GM23338 (cell line): ENCODE results near the gene TSPAN1. TPM values are rescaled to one million over a fixed set of nuclear protein-coding genes. Genes with fewer than 3 reads are reported as not detected.

ENCODE experiments used
- ATAC-seq: fragments of 200-7000 bp; cut with Tn5 transposase; 3 replicates; pipeline ENCODE4 v1.9.1; 2020
- DNase-seq: peaks from one replicate; pipeline ENCODE4 v3.0.0-alpha.2; 2015; ENCODE audit warnings: low spot score
- H2AFZ ChIP-seq: fragments of 200-600 bp; sonication (generic); 2 replicates; pipeline ENCODE4 v1.8.0; 2016; ENCODE audit warnings: antibody characterized with exemption, mild to moderate bottlenecking, moderate library complexity
- H3F3A ChIP-seq: fragments of 200-600 bp; sonication (generic); replicated peaks from 2 replicates; pipeline ENCODE4 v1.8.0; 2017; ENCODE audit warnings: antibody characterized with exemption, mixed run types, low read depth
- H3K27ac ChIP-seq: fragments of 200-600 bp; sonication (generic); 2 replicates; pipeline ENCODE4 v1.6.1; 2016; ENCODE audit warnings: low read depth
- H3K27me3 ChIP-seq: fragments of 200-600 bp; sonication (generic); 2 replicates; pipeline ENCODE4 v1.8.0; 2016; ENCODE audit warnings: mild to moderate bottlenecking, mixed run types, moderate library complexity; ENCODE audit not compliant: insufficient read depth
- H3K36me3 ChIP-seq: fragments of 200-600 bp; sonication (generic); 2 replicates; pipeline ENCODE4 v1.8.0; 2016; ENCODE audit warnings: mild to moderate bottlenecking; ENCODE audit not compliant: insufficient read depth
- H3K4me1 ChIP-seq: fragments of 200-600 bp; sonication (generic); 2 replicates; pipeline ENCODE4 v1.8.0; 2016; ENCODE audit warnings: mild to moderate bottlenecking, moderate library complexity; ENCODE audit not compliant: insufficient read depth
- H3K4me2 ChIP-seq: fragments of 200-600 bp; sonication (generic); 2 replicates; pipeline ENCODE4 v1.7.1; 2017; ENCODE audit warnings: mixed run types
- H3K4me3 ChIP-seq: fragments of 200-600 bp; sonication (generic); 2 replicates; pipeline ENCODE4 v1.6.1; 2016; ENCODE audit warnings: mixed run types
- H3K79me2 ChIP-seq: fragments of 200-600 bp; sonication (generic); replicated peaks from 2 replicates; pipeline ENCODE4 v1.8.0; 2017; ENCODE audit warnings: mild to moderate bottlenecking; ENCODE audit not compliant: insufficient read depth
- H3K9me2 ChIP-seq: fragments of 200-600 bp; sonication (generic); 2 replicates; pipeline ENCODE4 v1.8.0; 2017; ENCODE audit not compliant: insufficient read depth
- H4K20me1 ChIP-seq: fragments of 200-600 bp; sonication (generic); replicated peaks from 2 replicates; pipeline ENCODE4 v1.8.0; 2017; ENCODE audit warnings: mild to moderate bottlenecking; ENCODE audit not compliant: insufficient read depth
- H3K27ac Mint-ChIP-seq: 2 replicates; pipeline ENCODE4 v1.8.0; 2020; ENCODE audit warnings: inconsistent platforms, mild to moderate bottlenecking, moderate library complexity, mixed read lengths
- H3K27me3 Mint-ChIP-seq: 3 replicates; pipeline ENCODE4 v1.8.0; 2022; ENCODE audit warnings: low read depth, mild to moderate bottlenecking, moderate library complexity, mixed read lengths, inconsistent platforms; ENCODE audit not compliant: insufficient read depth, poor library complexity
- H3K36me3 Mint-ChIP-seq: 3 replicates; pipeline ENCODE4 v1.8.0; 2021; ENCODE audit warnings: low read depth, mild to moderate bottlenecking, inconsistent platforms, moderate library complexity, mixed read lengths
- H3K4me1 Mint-ChIP-seq: 3 replicates; pipeline ENCODE4 v1.8.0; 2020; ENCODE audit warnings: mild to moderate bottlenecking, inconsistent platforms, mixed read lengths
- H3K4me3 Mint-ChIP-seq: 3 replicates; pipeline ENCODE4 v1.8.0; 2021; ENCODE audit warnings: moderate library complexity, mild to moderate bottlenecking, inconsistent platforms, mixed read lengths
- H3K9me3 Mint-ChIP-seq: 3 replicates; pipeline ENCODE4 v1.8.0; 2020; ENCODE audit warnings: moderate library complexity, mild to moderate bottlenecking, inconsistent platforms, mixed read lengths
- CREB1 ChIP-seq: fragments of 250-450 bp; sonication (Bioruptor Pico); IDR thresholded peaks from 2 replicates; pipeline ENCODE4 v1.5.0; 2020; ENCODE audit warnings: low read depth, mild to moderate bottlenecking, moderate library complexity
- CTCF ChIP-seq, 2 experiments: fragments of 200-600 bp in 1 of 2; sonication (generic) in 1 of 2; conservative IDR thresholded peaks; 2 replicates each; pipeline versions ENCODE4 v1.5.1 to v1.6.1; 2016 to 2017; ENCODE audit warnings: antibody characterized with exemption in 2 of 2, low read depth in 2 of 2, mild to moderate bottlenecking in 2 of 2, moderate library complexity in 1 of 2
- ETS1 ChIP-seq: IDR thresholded peaks from 2 replicates; pipeline ENCODE4 v1.6.1; 2016; ENCODE audit warnings: antibody characterized with exemption
- EZH2 ChIP-seq: fragments of 200-600 bp; sonication (generic); IDR thresholded peaks from one replicate; pipeline ENCODE4 v1.8.0; 2017; ENCODE audit warnings: antibody characterized with exemption, mild to moderate bottlenecking, low read depth; ENCODE audit not compliant: unreplicated experiment
- EZH2phosphoT487 ChIP-seq: fragments of 200-600 bp; sonication (generic); IDR thresholded peaks from one replicate; pipeline ENCODE4 v1.8.1; 2018; ENCODE audit warnings: antibody characterized with exemption; ENCODE audit not compliant: unreplicated experiment
- JUNB ChIP-seq: IDR thresholded peaks from one replicate; pipeline ENCODE4 v1.6.1; 2016; ENCODE audit warnings: antibody characterized with exemption; ENCODE audit not compliant: unreplicated experiment
- NANOG ChIP-seq: IDR thresholded peaks from 2 replicates; pipeline ENCODE4 v1.6.1; 2016; ENCODE audit warnings: antibody characterized with exemption, borderline replicate concordance
- POLR2AphosphoS5 ChIP-seq: IDR thresholded peaks from 2 replicates; pipeline ENCODE4 v1.6.1; 2016; ENCODE audit warnings: antibody characterized with exemption, low read depth
- REST ChIP-seq: IDR thresholded peaks from one replicate; pipeline ENCODE4 v1.6.1; 2018; ENCODE audit warnings: antibody characterized with exemption; ENCODE audit not compliant: unreplicated experiment
- STAT1 ChIP-seq: IDR thresholded peaks from one replicate; pipeline ENCODE4 v1.6.1; 2016; ENCODE audit warnings: antibody characterized with exemption; ENCODE audit not compliant: unreplicated experiment
- ZNF114 ChIP-seq: fragments of 250-450 bp; sonication (Bioruptor Pico); IDR thresholded peaks from 2 replicates; pipeline ENCODE4 v1.5.0; 2020; ENCODE audit warnings: mild to moderate bottlenecking, moderate library complexity
- ZNF331 ChIP-seq: fragments of 250-450 bp; sonication (Bioruptor Pico); IDR thresholded peaks from 2 replicates; pipeline ENCODE4 v1.5.0; 2020; ENCODE audit warnings: low read depth, mild to moderate bottlenecking, moderate library complexity
- ZNF462 ChIP-seq: fragments of 250-450 bp; sonication (Bioruptor Pico); IDR thresholded peaks from 2 replicates; pipeline ENCODE4 v1.5.0; 2020; ENCODE audit warnings: mild to moderate bottlenecking, moderate library complexity
- polyA plus RNA-seq: library from polyadenylated mRNA; unstranded; fragments of >200 nt; fragmentation: Nextera tagmentation; extraction: Ambion mirVana; gene quantifications from 2 replicates; pipeline ENCODE4 v1.2.1, GENCODE V29; 2016
- total RNA-seq: library from RNA; depleted of rRNA; stranded (reverse); fragments of >200 nt; shearing (Covaris generic); gene quantifications from 2 replicates; pipeline ENCODE4 v1.2.3, GENCODE V29; 2014

The TSPAN1 gene
- total and polyA plus RNA-seq, 2 experiments from 2014 or later, result not detected

GRCh38 chr1:46197560-46197963 lies 22.7 kb downstream of the TSPAN1 start:
- Histone ChIP-seq H4K20me1 (no peaks in the 10 kb centered on the region; the same call in 1 of the 2 replicates), H3K27me3 (0 out of 2 replicates have a peak, but pooled peaks cover 5% of the 10 kb centered on the region), H3F3A (peaks cover 13% of the 10 kb centered on the region; the same call in 1 of the 2 replicates), H3K4me1 (peaks cover 8% of the 10 kb centered on the region; the same call in 1 of the 2 replicates), H3K4me2 (peak overlapping the region; percentile 90), H2AFZ (peak overlapping the region; percentile 88), H3K27ac (no peak overlapping the region), H3K9me2 (no peaks in the 10 kb centered on the region), H3K4me3 (peak overlapping the region; percentile 82), H3K79me2 (no peaks in the 10 kb centered on the region), H3K36me3 (no peaks in the 10 kb centered on the region; the same call in 1 of the 2 replicates)
- peak; percentile 44 for DNase-seq
- peak; percentile 13 for ATAC-seq
- TF ChIP-seq EZH2 (no peak), EZH2phosphoT487 (no peak), ZNF114 (no peak), CREB1 (no peak), CTCF (conservative IDR thresholded peaks at IDR 0.05; ENCODE audit: low read depth in 2 of 2) (no peak), ZNF462 (CRISPR knock-in tag) (no peak), STAT1 (no peak), REST (no peak), JUNB (no peak), NANOG (no peak), POLR2AphosphoS5 (no peak; the same call in 1 of the 2 replicates), ETS1 (no peak), ZNF331 (no peak)
- Mint-ChIP-seq H3K4me1 (peaks cover 11% of the 10 kb centered on the region), H3K4me3 (peak overlapping the region; percentile 87), H3K9me3 (no peaks in the 10 kb centered on the region), H3K27ac (no peak overlapping the region), H3K27me3 (peaks cover 8% of the 10 kb centered on the region), H3K36me3 (peaks cover 10% of the 10 kb centered on the region; the same call in 2 of the 3 replicates)
